Measurements from ENCODE around the gene TM4SF5.

The TM4SF5 gene

GRCh38 chr17:4771519-4772234 is at the start of gene TM4SF5:
Gene TM4SF5, plus strand, starts transcription at chr17:4771886. Its CDS starts 37 bp downstream, at chr17:4771923.
- H3K27me3 Mint-ChIP-seq = peaks cover 6% of the 10 kb centered on the region
- no peaks in the 10 kb centered on the region for H3K9me3 Mint-ChIP-seq
- no peaks in the 10 kb centered on the region for H3K36me3 Mint-ChIP-seq (ENCODE audit: low read depth)
- intact Hi-C loops (cut with micrococcal nuclease) = loop anchor here (2.0 kb wide), 1 partner anchor 15 kb away; the partner anchor contains the start of gene VMO1
- no peak within 1 kb of the TSS for H3K4me3 Mint-ChIP-seq
- H3K27ac Mint-ChIP-seq = peak within 1 kb of the TSS; percentile 86
- H3K4me1 Mint-ChIP-seq (ENCODE audit: low read depth) = peaks cover 52% of the 10 kb centered on the region

- Mint-ChIP-seq H3K4me1 (ENCODE audit: low read depth) (peaks cover 80% of the 10 kb centered on the region), H3K4me3 (no peak overlapping the region), H3K9me3 (no peaks in the 10 kb centered on the region), H3K27ac (peak overlapping the region; percentile 72), H3K27me3 (no peaks in the 10 kb centered on the region), H3K36me3 (ENCODE audit: low read depth) (peaks cover 55% of the 10 kb centered on the region)
- intact Hi-C loops (cut with micrococcal nuclease) = no loop called here
Measured at GRCh38 chr17:4722678-4723240, 48.9 kb upstream of the TM4SF5 start.

GRCh38 chr17:4724650-4725049 is 47.0 kb upstream of the TM4SF5 start:
- Mint-ChIP-seq H3K9me3 (no peaks in the 10 kb centered on the region), H3K36me3 (ENCODE audit: low read depth) (peaks cover 36% of the 10 kb centered on the region), H3K4me1 (ENCODE audit: low read depth) (peaks cover 79% of the 10 kb centered on the region), H3K4me3 (no peak overlapping the region), H3K27ac (peak overlapping the region; percentile 85), H3K27me3 (no peaks in the 10 kb centered on the region)
- intact Hi-C loops (cut with micrococcal nuclease) = no loop called here

- Mint-ChIP-seq H3K27me3 (no peaks in the 10 kb centered on the region), H3K4me3 (peak overlapping the region; percentile 70), H3K27ac (peak overlapping the region; percentile 85), H3K36me3 (ENCODE audit: low read depth) (peaks cover 25% of the 10 kb centered on the region), H3K9me3 (no peaks in the 10 kb centered on the region), H3K4me1 (ENCODE audit: low read depth) (peaks cover 73% of the 10 kb centered on the region)
- intact Hi-C loops (cut with micrococcal nuclease) = no loop called here
Measured at GRCh38 chr17:4725646-4726310, 45.9 kb upstream of the TM4SF5 start.

- H3K4me1 Mint-ChIP-seq (ENCODE audit: low read depth) = peaks cover 66% of the 10 kb centered on the region
Measured at GRCh38 chr17:4728124-4728523, 43.6 kb upstream of the TM4SF5 start.

GRCh38 chr17:4733073-4733531 is 38.6 kb upstream of the TM4SF5 start:
- peaks cover 47% of the 10 kb centered on the region for H3K36me3 Mint-ChIP-seq (ENCODE audit: low read depth)
- peak overlapping the region; percentile 96 for H3K27ac Mint-ChIP-seq
- no peak overlapping the region for H3K4me3 Mint-ChIP-seq
- H3K4me1 Mint-ChIP-seq (ENCODE audit: low read depth) = peaks cover 64% of the 10 kb centered on the region
- intact Hi-C loops (cut with micrococcal nuclease) = loop anchor here (5.0 kb wide), 2 partner anchors 54 to 154 kb away; partner anchors contain the start of genes GLTPD2 and VMO1
- no peaks in the 10 kb centered on the region for H3K9me3 Mint-ChIP-seq
- no peaks in the 10 kb centered on the region for H3K27me3 Mint-ChIP-seq

More at GRCh38 chr17:4728124-4728523, 43.6 kb upstream of the TM4SF5 start:
- Mint-ChIP-seq H3K27me3 (no peaks in the 10 kb centered on the region), H3K36me3 (ENCODE audit: low read depth) (peaks cover 15% of the 10 kb centered on the region), H3K27ac (no peak overlapping the region), H3K4me3 (no peak overlapping the region), H3K9me3 (no peaks in the 10 kb centered on the region)
- intact Hi-C loops (cut with micrococcal nuclease) = no loop called here

GRCh38 chr17:4734857-4735475 is 36.7 kb upstream of the TM4SF5 start:
- intact Hi-C loops (cut with micrococcal nuclease) = loop anchor here (5.0 kb wide), 2 partner anchors 52 to 152 kb away; partner anchors contain the start of genes GLTPD2 and VMO1
- no peaks in the 10 kb centered on the region for H3K9me3 Mint-ChIP-seq
- H3K36me3 Mint-ChIP-seq (ENCODE audit: low read depth) = peaks cover 59% of the 10 kb centered on the region
- no peak overlapping the region for H3K4me3 Mint-ChIP-seq
- H3K27ac Mint-ChIP-seq = peak overlapping the region; percentile 96
- H3K4me1 Mint-ChIP-seq (ENCODE audit: low read depth) = peaks cover 63% of the 10 kb centered on the region
- H3K27me3 Mint-ChIP-seq = peaks cover under 1% of the 10 kb centered on the region

- peak overlapping the region; percentile 64 for H3K4me3 Mint-ChIP-seq
- intact Hi-C loops (cut with micrococcal nuclease) = loop anchor here (2.0 kb wide), 1 partner anchor 33 kb away; no protein-coding TSS in a partner anchor
- no peaks in the 10 kb centered on the region for H3K9me3 Mint-ChIP-seq
- H3K27me3 Mint-ChIP-seq = peaks cover 10% of the 10 kb centered on the region
- H3K36me3 Mint-ChIP-seq (ENCODE audit: low read depth) = peaks cover 59% of the 10 kb centered on the region
- H3K27ac Mint-ChIP-seq = peak overlapping the region; percentile 96
- H3K4me1 Mint-ChIP-seq (ENCODE audit: low read depth) = peaks cover 65% of the 10 kb centered on the region
Measured at GRCh38 chr17:4735876-4736651, 35.6 kb upstream of the TM4SF5 start.

GRCh38 chr17:4738136-4739121 is 33.3 kb upstream of the TM4SF5 start:
- Mint-ChIP-seq H3K4me1 (ENCODE audit: low read depth) (peaks cover 59% of the 10 kb centered on the region), H3K36me3 (ENCODE audit: low read depth) (peaks cover 44% of the 10 kb centered on the region)

GRCh38 chr17:4739122-4740024 is 32.3 kb upstream of the TM4SF5 start, which contains the start of the genes CXCL16 and ZMYND15:
Gene CXCL16, minus strand, starts transcription at chr17:4739928. Its CDS starts 589 bp downstream, at chr17:4739339.
Gene ZMYND15, plus strand, starts transcription at chr17:4739833. Its CDS starts 716 bp downstream, at chr17:4740549.
- Mint-ChIP-seq H3K4me3 (peak within 1 kb of the TSS; percentile 88), H3K27me3 (peaks cover 34% of the 10 kb centered on the region), H3K27ac (peak within 1 kb of the TSS; percentile 96), H3K4me1 (ENCODE audit: low read depth) (peaks cover 50% of the 10 kb centered on the region), H3K36me3 (ENCODE audit: low read depth) (peaks cover 34% of the 10 kb centered on the region), H3K9me3 (no peaks in the 10 kb centered on the region)
- intact Hi-C loops (cut with micrococcal nuclease) = no loop called here

More at GRCh38 chr17:4738136-4739121, 33.3 kb upstream of the TM4SF5 start:
- intact Hi-C loops (cut with micrococcal nuclease) = no loop called here
- Mint-ChIP-seq H3K9me3 (no peaks in the 10 kb centered on the region), H3K4me3 (peak overlapping the region; percentile 88), H3K27ac (peak overlapping the region; percentile 96), H3K27me3 (peaks cover 25% of the 10 kb centered on the region)

- peaks cover 30% of the 10 kb centered on the region for H3K36me3 Mint-ChIP-seq (ENCODE audit: low read depth)
- peaks cover 47% of the 10 kb centered on the region for H3K4me1 Mint-ChIP-seq (ENCODE audit: low read depth)
- H3K4me3 Mint-ChIP-seq = peak overlapping the region; percentile 65
- intact Hi-C loops (cut with micrococcal nuclease) = no loop called here
- peak overlapping the region; percentile 96 for H3K27ac Mint-ChIP-seq
- no peaks in the 10 kb centered on the region for H3K9me3 Mint-ChIP-seq
- peaks cover 40% of the 10 kb centered on the region for H3K27me3 Mint-ChIP-seq
Measured at GRCh38 chr17:4740025-4740351, 31.7 kb upstream of the TM4SF5 start.

All from dendritic cell treated with granulocyte-macrophage colony-stimulating factor and Interleukin-4, amounts not matched to agents 40 ng/mL and 50 ng/mL, for 4 days (primary cell).